AG04450 (cell line): Measurements from ENCODE around the gene CCNJ. TPM values are rescaled to one million over a fixed set of nuclear protein-coding genes. Genes with fewer than 3 reads are reported as not detected.

ENCODE experiments used
- CTCF ChIA-PET: fragments of 300-600, 350-600 bp; formaldehyde crosslinking; extraction: SDS; loops from one replicate; lab custom pipeline; 2022; ENCODE audit warnings: antibody characterized with exemption, inconsistent platforms; lab: Charles Lee
- POLR2A ChIA-PET: fragments of 350-600 bp; formaldehyde crosslinking; extraction: SDS; loops from one replicate; lab custom pipeline; 2021; ENCODE audit warnings: antibody characterized with exemption, inconsistent platforms; lab: Yijun Ruan, JAX
- DNase-seq: peaks from one replicate; pipeline ENCODE4 v3.0.0-alpha.2; 2011; ENCODE audit warnings: low read depth, low spot score
- H3K27ac ChIP-seq: one replicate; pipeline ENCODE4 v1.5.1; 2012; ENCODE audit warnings: low read depth, low read length, control low read depth
- H3K27me3 ChIP-seq: one replicate; pipeline ENCODE4 v1.6.0; 2012; ENCODE audit warnings: low read length; ENCODE audit not compliant: control insufficient read depth, insufficient read depth
- H3K4me3 ChIP-seq: 2 replicates; pipeline ENCODE4 v1.5.1; 2011; ENCODE audit warnings: mild to moderate bottlenecking, low read depth, low read length, control low read depth
- H3K9me3 ChIP-seq: 2 replicates; pipeline ENCODE4 v1.5.1; 2012; ENCODE audit warnings: low read length; ENCODE audit not compliant: control insufficient read depth, insufficient read depth
- CTCF ChIP-seq: IDR thresholded peaks from 2 replicates; pipeline ENCODE4 v1.5.1; 2011; ENCODE audit warnings: low read depth, low read length, control low read depth, inconsistent platforms
- polyA plus RNA-seq: library from polyadenylated mRNA; depleted of rRNA; stranded (reverse); fragments of >200 nt; gene quantifications from 2 replicates; pipeline ENCODE4 v1.2.3, GENCODE V29; 2011

Gene CCNJ
- polyA plus RNA-seq, 1 experiment: 8.4 TPM

- H3K9me3 ChIP-seq: no peaks in the 10 kb centered on the region
- ChIA-PET POLR2A (no interaction called here), CTCF (interaction anchor here (1.2 kb wide), 1 partner anchor 9 kb away, joined by 4 read pairs; no protein-coding TSS in a partner anchor)
- no peaks in the 10 kb centered on the region for H3K27me3 ChIP-seq
- TF ChIP-seq CTCF: peak; percentile 25; the same call in 1 of the 2 replicates
- no peak for DNase-seq
- H3K4me3 ChIP-seq: no peak overlapping the region
- H3K27ac ChIP-seq: no peak overlapping the region
Observed at GRCh38 chr10:96025566-96025965, 17.8 kb upstream of the CCNJ start.

- no peak for DNase-seq
- TF ChIP-seq CTCF: no peak
- H3K4me3 ChIP-seq: no peak overlapping the region
- ChIA-PET POLR2A (no interaction called here), CTCF (interaction anchor here (1.6 kb wide), 1 partner anchor 17 kb away, joined by 11 read pairs; no protein-coding TSS in a partner anchor)
- no peak overlapping the region for H3K27ac ChIP-seq
- peaks cover 2% of the 10 kb centered on the region for H3K27me3 ChIP-seq
- H3K9me3 ChIP-seq: no peaks in the 10 kb centered on the region
Observed at GRCh38 chr10:96034625-96035024, 8.8 kb upstream of the CCNJ start.

- no peak for TF ChIP-seq CTCF
- no peak for DNase-seq
- Histone ChIP-seq H3K27ac (no peak overlapping the region), H3K27me3 (no peaks in the 10 kb centered on the region), H3K4me3 (no peak overlapping the region), H3K9me3 (peaks cover under 1% of the 10 kb centered on the region; the same call in 1 of the 2 replicates)
- POLR2A ChIA-PET: no interaction called here
- CTCF ChIA-PET: interaction anchor here (1.8 to 2.2 kb wide), 2 partner anchors 22 to 345 kb away, joined by 5 to 8 read pairs; partner anchors contain the start of gene TCTN3
Observed at GRCh38 chr10:96038476-96039387, 4.7 kb upstream of the CCNJ start.

GRCh38 chr10:96041146-96041545 is 2.2 kb upstream of the CCNJ start:
- ChIA-PET CTCF (interaction anchor here (0.6 to 3.5 kb wide), 2 partner anchors 135 to 348 kb away, joined by 3 to 11 read pairs; partner anchors contain the start of gene TCTN3), POLR2A (interaction anchor here (0.7 kb wide), 1 partner anchor 75 kb away, joined by 6 read pairs; no protein-coding TSS in a partner anchor)
- no peak overlapping the region for H3K27ac ChIP-seq
- no peak overlapping the region for H3K4me3 ChIP-seq
- peaks cover 4% of the 10 kb centered on the region; the same call in 1 of the 2 replicates for H3K9me3 ChIP-seq
- DNase-seq: no peak
- H3K27me3 ChIP-seq: no peaks in the 10 kb centered on the region
- no peak for TF ChIP-seq CTCF
